GM18951 (cell line): Measurements from ENCODE around the gene ENDOD1.

Experiments used
- POLR2A ChIP-seq: IDR thresholded peaks from 4 replicates; pipeline ENCODE4 v1.6.1; 2011; ENCODE audit warnings: mild to moderate bottlenecking; ENCODE audit not compliant: insufficient read length, insufficient read depth; ENCODE audit errors: extremely low read depth
- in situ Hi-C: fragments of 300-500 bp; cut with MboI; formaldehyde crosslinking; loops from one replicate; pipeline ENCODE4 v1.12.0; 2022; ENCODE audit warnings: low sequenced_read_pairs, mixed read lengths, inconsistent platforms; ENCODE audit not compliant: unreplicated experiment

The ENDOD1 gene

GRCh38 chr11:95067039-95067840, 22.4 kb upstream of the ENDOD1 start:
- TF ChIP-seq POLR2A, result peak; percentile 72
- in situ Hi-C loops, result loop anchor here (10.0 kb wide), 1 partner anchor 78 kb away; no protein-coding TSS in a partner anchor

- TF ChIP-seq POLR2A, result no peak
- in situ Hi-C loops, result loop anchor here (10.0 kb wide), 1 partner anchor 77 kb away; no protein-coding TSS in a partner anchor
Measured at GRCh38 chr11:95067841-95068219, 21.8 kb upstream of the ENDOD1 start.

- TF ChIP-seq POLR2A, result peak; percentile 66
- in situ Hi-C loops, result loop anchor here (10.0 kb wide), 1 partner anchor 76 kb away; no protein-coding TSS in a partner anchor
Measured at GRCh38 chr11:95068549-95068948, 21.1 kb upstream of the ENDOD1 start.

GRCh38 chr11:95070471-95070870, 19.2 kb upstream of the ENDOD1 start:
- no peak for TF ChIP-seq POLR2A
- in situ Hi-C loops, result no loop called here

GRCh38 chr11:95072948-95073347, 16.7 kb upstream of the ENDOD1 start:
- in situ Hi-C loops, result no loop called here
- TF ChIP-seq POLR2A, result no peak

DNA sequence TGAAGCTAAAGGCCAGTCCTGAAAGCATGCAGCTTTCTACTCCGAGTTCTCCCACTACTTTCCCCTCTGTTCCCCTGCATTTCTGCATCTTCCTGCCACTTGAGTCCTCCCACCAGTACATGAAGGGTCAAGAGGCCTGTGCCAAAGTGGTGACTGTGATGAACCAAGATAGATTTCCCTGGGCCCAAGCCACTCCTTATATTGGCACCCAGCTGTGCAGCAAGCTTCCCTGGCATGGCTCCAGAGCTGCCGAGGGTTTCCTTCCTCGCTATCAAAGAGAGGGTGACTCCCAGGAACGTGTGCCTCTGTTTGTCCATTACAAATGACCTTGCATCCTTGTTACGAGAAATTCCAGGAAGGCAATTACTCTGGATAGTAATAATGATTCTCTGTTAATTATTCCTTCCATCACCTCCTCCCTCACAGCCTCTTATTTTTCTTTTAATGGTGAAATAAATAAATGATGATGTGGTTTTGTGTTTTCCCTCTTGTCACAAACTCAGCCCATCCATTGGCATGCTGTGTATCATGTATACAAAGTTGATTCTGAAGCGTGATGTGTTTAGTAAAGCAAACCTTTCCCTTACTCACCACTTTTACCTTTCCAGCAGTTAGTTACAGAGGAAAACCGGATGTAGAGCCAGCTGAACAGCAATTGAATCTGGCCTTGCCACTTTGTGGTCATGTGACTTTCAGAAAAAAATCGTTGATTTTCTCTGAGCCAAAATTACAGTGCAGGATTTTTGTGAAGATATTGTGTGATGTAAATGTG, 14.7 kb upstream of the ENDOD1 start:
- in situ Hi-C loops, result no loop called here
- TF ChIP-seq POLR2A, result no peak

GRCh38 chr11:95076416-95076815, 13.2 kb upstream of the ENDOD1 start:
- in situ Hi-C loops, result no loop called here
- TF ChIP-seq POLR2A, result no peak

- no peak for TF ChIP-seq POLR2A
- in situ Hi-C loops, result no loop called here
Measured at GRCh38 chr11:95076981-95077380, 12.7 kb upstream of the ENDOD1 start.

- in situ Hi-C loops, result no loop called here
- no peak for TF ChIP-seq POLR2A
Measured at GRCh38 chr11:95078526-95078925, 11.1 kb upstream of the ENDOD1 start.

DNA sequence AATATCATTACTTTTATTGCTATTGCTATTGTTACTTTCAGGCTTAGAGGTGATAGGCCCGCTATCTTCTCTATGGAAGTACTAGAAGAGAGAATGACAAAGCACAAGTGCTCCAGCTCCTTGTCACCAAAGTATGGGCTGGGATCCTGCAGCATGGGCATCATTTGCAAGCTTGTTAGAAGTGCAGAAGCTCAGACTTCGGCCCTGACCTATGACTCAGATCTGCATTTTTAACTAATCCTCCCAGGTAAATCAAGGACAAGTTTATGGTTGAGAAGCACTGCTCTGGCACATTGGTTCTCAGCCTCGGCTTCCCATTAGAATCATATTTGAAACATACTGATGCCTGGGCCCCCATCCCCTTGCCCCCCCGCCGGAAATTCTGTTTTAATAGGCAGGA, 8.6 kb upstream of the ENDOD1 start:
- in situ Hi-C loops, result no loop called here

DNA sequence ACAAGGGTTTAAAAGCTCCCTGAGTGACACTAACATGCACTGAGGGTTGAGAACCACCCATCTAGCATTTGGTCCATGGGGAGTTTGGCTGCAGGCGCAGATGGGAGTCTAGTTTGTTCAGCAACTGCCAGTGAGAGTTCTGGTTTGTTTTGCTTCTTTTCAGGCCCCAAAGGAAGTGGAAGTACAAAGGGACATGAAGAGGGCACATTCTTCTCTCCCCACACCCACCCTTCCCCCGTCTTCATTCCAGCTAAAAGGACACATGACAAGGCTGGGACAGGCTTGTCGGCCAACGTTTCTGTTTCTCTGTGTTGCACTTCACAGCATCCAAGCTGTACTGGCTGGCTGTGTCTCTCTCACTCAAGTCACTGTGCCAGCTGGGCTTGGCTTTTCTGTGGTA, 8.2 kb upstream of the ENDOD1 start:
- TF ChIP-seq POLR2A, result no peak
- in situ Hi-C loops, result no loop called here

More for the DNA sequence above, 8.6 kb upstream of the ENDOD1 start:
- TF ChIP-seq POLR2A, result no peak

DNA sequence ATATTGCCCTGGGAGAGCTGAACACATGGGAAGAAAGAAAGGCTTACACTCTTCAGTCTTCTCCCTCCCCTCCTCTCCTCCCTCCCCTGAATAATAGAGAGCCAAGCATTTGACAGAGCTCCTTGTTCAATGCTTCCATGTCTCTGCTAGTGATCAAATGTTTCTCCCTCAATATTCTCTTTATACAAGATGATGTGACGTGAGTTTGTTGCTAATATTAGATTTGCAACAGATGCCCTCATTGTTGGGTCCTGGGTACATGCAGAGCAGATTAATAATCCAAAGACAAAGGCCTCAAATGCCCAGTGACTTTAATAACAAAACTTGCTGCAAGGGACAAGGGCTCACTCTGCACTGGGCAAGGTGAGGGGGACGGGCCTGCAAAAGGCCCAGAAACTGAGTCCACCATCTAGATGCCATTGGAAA, 7.1 kb upstream of the ENDOD1 start:
- no peak for TF ChIP-seq POLR2A
- in situ Hi-C loops, result no loop called here

DNA sequence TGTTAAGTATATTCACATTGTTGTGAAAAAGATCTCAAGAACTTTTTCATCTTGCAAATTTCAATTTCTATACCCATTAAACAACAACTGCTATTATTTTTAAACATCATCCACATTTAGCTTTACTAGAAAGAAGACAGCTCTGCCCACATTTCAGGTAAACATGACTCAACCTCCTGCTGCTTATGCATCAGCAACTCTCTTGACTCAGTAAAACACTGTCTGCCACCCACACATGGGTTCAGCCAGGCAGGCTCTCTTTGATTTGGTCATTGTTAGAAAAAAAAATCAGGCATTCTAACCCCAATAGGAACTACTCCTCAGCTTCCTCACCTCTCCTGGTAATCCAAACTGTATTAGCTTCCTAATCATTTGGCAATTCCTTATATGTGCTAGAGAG, 5.1 kb upstream of the ENDOD1 start:
- TF ChIP-seq POLR2A, result no peak
- in situ Hi-C loops, result no loop called here
